SJCRH30 (cell line): ENCODE data around the gene KLHL14. TPM values are rescaled to one million over a fixed set of nuclear protein-coding genes. Genes with fewer than 3 reads are reported as not detected.
"Not testable (repeated sequence)": the region's sequence is repeated elsewhere in the genome, so short reads cannot be mapped to it uniquely, and the experiment has no call there.

ENCODE experiments used
- DNase-seq, 2 experiments: peaks; one replicate each; pipeline ENCODE4 v3.0.0-alpha.2; 2015 to 2020
- H3K27ac ChIP-seq: fragments of 250-450 bp; sonication (Bioruptor Pico); 2 replicates; pipeline ENCODE4 v1.5.1; 2020; ENCODE audit warnings: mild to moderate bottlenecking, moderate library complexity
- H3K27me3 ChIP-seq: fragments of 250-450 bp; sonication (Bioruptor Pico); 2 replicates; pipeline ENCODE4 v1.5.1; 2020; ENCODE audit warnings: mild to moderate bottlenecking, moderate library complexity
- H3K36me3 ChIP-seq: fragments of 250-450 bp; sonication (Bioruptor Pico); 2 replicates; pipeline ENCODE4 v1.5.1; 2020; ENCODE audit warnings: mild to moderate bottlenecking, moderate library complexity
- H3K4me1 ChIP-seq: fragments of 250-450 bp; sonication (Bioruptor Pico); 2 replicates; pipeline ENCODE4 v1.5.1; 2020; ENCODE audit warnings: mild to moderate bottlenecking, moderate library complexity
- H3K4me3 ChIP-seq: fragments of 250-450 bp; sonication (Bioruptor Pico); 2 replicates; pipeline ENCODE4 v1.5.1; 2020; ENCODE audit warnings: mild to moderate bottlenecking, moderate library complexity
- H3K9me3 ChIP-seq: fragments of 250-450 bp; sonication (Bioruptor Pico); replicated peaks from 2 replicates; pipeline ENCODE4 v1.5.1; 2020; ENCODE audit warnings: mild to moderate bottlenecking, moderate library complexity
- total RNA-seq: library from RNA; depleted of rRNA; stranded (reverse); fragments of >200 nt; shearing (Covaris generic); gene quantifications from 2 replicates; pipeline ENCODE4 v1.2.3, GENCODE V29; 2014; rRNA removed

KLHL14 gene
- total RNA-seq = 0.05 TPM in 1 of 2 replicates, not detected in the other

- Histone ChIP-seq H3K27me3 (no peaks in the 10 kb centered on the region), H3K4me3 (no peak within 1 kb of the TSS), H3K4me1 (no peaks in the 10 kb centered on the region), H3K9me3 (no peaks in the 10 kb centered on the region), H3K27ac (no peak within 1 kb of the TSS), H3K36me3 (no peaks in the 10 kb centered on the region)
- no peak for DNase-seq
Observed at GRCh38 chr18:32772581-32773381, at the start of gene KLHL14. TSS of gene KLHL14 (minus strand) at chr18:32773023. CDS start at chr18:32770591, 2,432 bp downstream.

- H3K27me3 ChIP-seq = no peaks in the 10 kb centered on the region
- no peaks in the 10 kb centered on the region for H3K9me3 ChIP-seq
- no peaks in the 10 kb centered on the region for H3K36me3 ChIP-seq
- H3K4me3 ChIP-seq = no peak overlapping the region
- no peak for DNase-seq
- no peaks in the 10 kb centered on the region for H3K4me1 ChIP-seq
- no peak overlapping the region for H3K27ac ChIP-seq
Observed at GRCh38 chr18:32822197-32822596, 49.4 kb upstream of the KLHL14 start.

GRCh38 chr18:32815881-32816280, 43.1 kb upstream of the KLHL14 start:
- no peak for DNase-seq
- no peaks in the 10 kb centered on the region for H3K27me3 ChIP-seq
- no peak overlapping the region for H3K4me3 ChIP-seq
- no peak overlapping the region for H3K27ac ChIP-seq
- no peaks in the 10 kb centered on the region for H3K4me1 ChIP-seq
- no peaks in the 10 kb centered on the region for H3K9me3 ChIP-seq
- H3K36me3 ChIP-seq = no peaks in the 10 kb centered on the region

- Histone ChIP-seq H3K4me3 (no peak overlapping the region), H3K36me3 (no peaks in the 10 kb centered on the region), H3K27ac (no peak overlapping the region), H3K4me1 (no peaks in the 10 kb centered on the region), H3K9me3 (no peaks in the 10 kb centered on the region), H3K27me3 (no peaks in the 10 kb centered on the region)
- no peak for DNase-seq
Observed at GRCh38 chr18:32812342-32812741, 39.5 kb upstream of the KLHL14 start.

- no peaks in the 10 kb centered on the region for H3K36me3 ChIP-seq
Observed at GRCh38 chr18:32810314-32810713, 37.5 kb upstream of the KLHL14 start.

GRCh38 chr18:32805354-32805753, 32.5 kb upstream of the KLHL14 start:
- H3K27ac ChIP-seq = no peak overlapping the region
- H3K9me3 ChIP-seq = no peaks in the 10 kb centered on the region
- H3K36me3 ChIP-seq = no peaks in the 10 kb centered on the region
- no peak overlapping the region for H3K4me3 ChIP-seq
- no peaks in the 10 kb centered on the region for H3K27me3 ChIP-seq
- no peaks in the 10 kb centered on the region for H3K4me1 ChIP-seq
- no peak for DNase-seq

More at GRCh38 chr18:32810314-32810713, 37.5 kb upstream of the KLHL14 start:
- H3K4me3 ChIP-seq = no peak overlapping the region
- DNase-seq = no peak
- H3K27ac ChIP-seq = no peak overlapping the region
- H3K4me1 ChIP-seq = no peaks in the 10 kb centered on the region
- H3K9me3 ChIP-seq = no peaks in the 10 kb centered on the region
- no peaks in the 10 kb centered on the region for H3K27me3 ChIP-seq

- Histone ChIP-seq H3K27me3 (no peaks in the 10 kb centered on the region), H3K9me3 (no peaks in the 10 kb centered on the region), H3K4me1 (no peaks in the 10 kb centered on the region), H3K4me3 (no peak overlapping the region), H3K27ac (no peak overlapping the region), H3K36me3 (no peaks in the 10 kb centered on the region)
- no peak for DNase-seq
Observed at GRCh38 chr18:32804134-32804888, 31.5 kb upstream of the KLHL14 start.

- Histone ChIP-seq H3K36me3 (no peaks in the 10 kb centered on the region), H3K27ac (no peak overlapping the region), H3K9me3 (no peaks in the 10 kb centered on the region), H3K4me1 (no peaks in the 10 kb centered on the region), H3K4me3 (no peak overlapping the region), H3K27me3 (no peaks in the 10 kb centered on the region)
- DNase-seq = peak in 1 of 2 experiments; percentile 7
Observed at GRCh38 chr18:32803568-32803967, 30.7 kb upstream of the KLHL14 start.

GRCh38 chr18:32802591-32803451, 30.0 kb upstream of the KLHL14 start:
- Histone ChIP-seq H3K27ac (no peak overlapping the region), H3K4me1 (no peaks in the 10 kb centered on the region), H3K4me3 (no peak overlapping the region), H3K27me3 (no peaks in the 10 kb centered on the region), H3K9me3 (no peaks in the 10 kb centered on the region), H3K36me3 (no peaks in the 10 kb centered on the region)
- DNase-seq = no peak

- no peak for DNase-seq
- Histone ChIP-seq H3K4me1 (no peaks in the 10 kb centered on the region), H3K36me3 (no peaks in the 10 kb centered on the region), H3K4me3 (no peak overlapping the region), H3K27ac (no peak overlapping the region), H3K9me3 (no peaks in the 10 kb centered on the region), H3K27me3 (no peaks in the 10 kb centered on the region)
Observed at GRCh38 chr18:32801228-32801627, 28.4 kb upstream of the KLHL14 start.

- Histone ChIP-seq H3K4me3 (no peak overlapping the region), H3K27ac (no peak overlapping the region), H3K9me3 (no peaks in the 10 kb centered on the region), H3K27me3 (no peaks in the 10 kb centered on the region), H3K36me3 (no peaks in the 10 kb centered on the region), H3K4me1 (no peaks in the 10 kb centered on the region)
- DNase-seq = no peak
Observed at GRCh38 chr18:32798209-32798960, 25.6 kb upstream of the KLHL14 start.

- not testable (repeated sequence) for H3K9me3 ChIP-seq, H3K27me3 ChIP-seq, H3K27ac ChIP-seq, H3K36me3 ChIP-seq, H3K4me1 ChIP-seq, DNase-seq, H3K4me3 ChIP-seq
Observed at GRCh38 chr18:32794667-32795066, 21.8 kb upstream of the KLHL14 start.

- Histone ChIP-seq H3K9me3 (no peaks in the 10 kb centered on the region), H3K27ac (no peak overlapping the region), H3K4me1 (no peaks in the 10 kb centered on the region), H3K4me3 (no peak overlapping the region), H3K27me3 (no peaks in the 10 kb centered on the region), H3K36me3 (no peaks in the 10 kb centered on the region)
- DNase-seq = no peak
Observed at GRCh38 chr18:32779010-32779409, 6.2 kb upstream of the KLHL14 start.

- Histone ChIP-seq H3K36me3 (no peaks in the 10 kb centered on the region), H3K4me3 (no peak overlapping the region), H3K27me3 (no peaks in the 10 kb centered on the region), H3K4me1 (no peaks in the 10 kb centered on the region), H3K9me3 (no peaks in the 10 kb centered on the region), H3K27ac (no peak overlapping the region)
- DNase-seq = no peak
Observed at GRCh38 chr18:32777049-32777448, 4.2 kb upstream of the KLHL14 start.
